Embryonic facial prominence (tissue), 1 donor: ENCODE results near the gene C6orf15.
"Not testable (repeated sequence)": the region's sequence is repeated elsewhere in the genome, so short reads cannot be mapped to it uniquely, and the experiment has no call there.

Experiments
- DNase-seq: peaks from one replicate; pipeline ENCODE4 v3.0.0-alpha.2; 2016; ENCODE audit errors: extremely low spot score

The C6orf15 gene

DNA sequence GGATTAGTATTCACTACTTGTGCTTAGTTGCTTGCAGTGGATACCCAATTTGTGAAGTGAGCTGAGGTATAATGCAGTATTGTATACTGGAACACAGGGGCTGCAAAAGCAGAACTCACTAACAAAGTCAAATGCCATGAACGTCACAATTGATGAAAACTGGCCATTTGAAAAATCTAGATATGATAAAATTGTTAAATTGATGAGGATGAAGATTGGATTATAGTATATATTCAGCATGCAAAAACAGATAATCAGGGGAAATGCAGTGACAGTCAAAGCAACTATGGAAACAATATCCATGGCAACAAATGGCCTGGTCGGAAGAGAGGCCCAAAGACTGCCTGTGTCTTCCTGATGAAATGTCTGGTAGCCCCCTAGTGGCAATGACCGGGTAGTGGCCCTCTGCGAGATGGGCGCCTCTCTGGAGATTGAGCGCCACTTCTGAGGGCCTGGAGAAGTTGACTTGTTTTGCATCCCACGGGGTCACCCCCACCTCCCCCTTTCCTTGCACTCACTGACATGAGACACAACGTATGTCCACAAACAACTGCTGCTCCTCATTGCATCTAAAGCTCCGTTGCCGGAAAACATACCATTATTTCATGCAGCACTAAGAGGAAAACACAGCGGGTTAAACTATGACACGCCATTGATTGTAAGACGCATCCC is 43.6 kb downstream of the C6orf15 start:
- no peak for DNase-seq

DNA sequence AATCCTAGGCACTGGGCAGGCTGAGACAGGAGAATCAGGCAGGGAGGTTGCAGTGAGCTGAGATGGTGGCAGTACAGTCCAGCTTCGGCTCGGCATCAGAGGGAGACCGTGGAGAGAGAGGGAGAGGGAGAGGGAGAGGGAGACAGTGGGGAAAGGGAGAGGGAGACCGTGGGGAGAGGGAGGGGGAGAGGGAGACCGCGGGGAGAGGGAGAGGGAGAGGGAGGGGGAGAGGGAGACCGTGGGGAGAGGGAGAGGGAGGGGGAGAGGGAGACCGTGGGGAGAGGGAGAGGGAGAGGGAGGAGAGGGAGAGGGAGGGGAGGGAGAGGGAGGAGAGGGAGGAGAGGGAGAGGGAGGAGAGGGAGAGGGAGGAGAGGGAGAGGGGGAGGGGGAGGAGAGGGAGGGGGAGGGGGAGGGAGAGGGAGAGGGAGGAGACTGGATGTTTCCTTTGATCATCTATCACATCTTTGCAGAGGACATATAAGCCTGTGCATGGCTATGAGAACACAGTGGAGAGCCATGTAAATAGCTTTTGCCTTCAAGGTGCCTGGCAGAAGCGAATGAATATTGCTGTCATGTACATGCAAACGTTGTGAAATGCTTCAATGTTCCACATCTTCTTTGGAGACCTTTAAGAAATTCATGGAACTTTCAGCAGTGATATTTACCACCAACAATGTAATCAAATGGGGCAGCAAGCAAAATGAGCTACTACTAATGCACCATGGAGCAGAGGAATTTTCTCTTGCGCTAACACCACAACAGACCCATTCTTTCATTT is 44.3 kb downstream of the C6orf15 start:
- not testable (repeated sequence) for DNase-seq

DNA sequence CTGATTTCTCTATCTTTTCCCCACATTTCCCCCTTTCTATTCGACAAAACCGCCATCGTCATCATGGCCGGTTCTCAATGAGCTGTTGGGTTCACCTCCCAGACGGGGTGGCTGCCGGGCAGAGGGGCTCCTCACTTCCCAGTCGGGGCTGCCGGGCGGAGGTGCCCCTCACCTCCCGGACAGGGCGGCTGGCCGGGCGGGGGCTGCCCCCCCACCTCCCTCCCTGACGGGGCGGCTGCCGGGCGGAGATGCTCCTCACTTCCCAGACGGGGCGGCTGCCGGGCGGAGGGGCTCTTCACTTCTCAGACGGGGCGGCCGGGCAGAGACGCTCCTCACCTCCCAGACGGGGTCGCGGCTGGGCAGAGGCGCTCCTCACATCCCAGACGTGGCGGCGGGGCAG is 45.3 kb downstream of the C6orf15 start:
- not testable (repeated sequence) for DNase-seq

DNA sequence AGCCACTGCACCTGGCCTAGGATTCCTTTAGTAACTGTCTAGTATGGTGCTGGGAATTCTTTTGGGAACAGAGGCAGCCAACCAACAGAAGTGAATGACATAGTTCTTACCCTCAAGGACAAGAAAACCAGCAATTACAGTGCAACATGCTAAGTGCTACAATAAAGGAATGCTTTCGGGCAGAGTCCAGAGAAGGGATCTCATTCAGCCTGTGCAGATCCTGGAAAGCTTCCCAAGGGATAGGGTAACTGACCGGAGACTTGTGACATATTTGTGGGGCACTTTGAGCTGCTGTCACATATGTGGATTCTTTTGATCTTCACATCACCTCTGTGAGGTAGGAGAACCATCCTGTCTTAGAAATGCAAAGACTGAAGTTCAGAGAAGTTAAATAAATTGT is 46.8 kb downstream of the C6orf15 start:
- DNase-seq, result no peak

DNA sequence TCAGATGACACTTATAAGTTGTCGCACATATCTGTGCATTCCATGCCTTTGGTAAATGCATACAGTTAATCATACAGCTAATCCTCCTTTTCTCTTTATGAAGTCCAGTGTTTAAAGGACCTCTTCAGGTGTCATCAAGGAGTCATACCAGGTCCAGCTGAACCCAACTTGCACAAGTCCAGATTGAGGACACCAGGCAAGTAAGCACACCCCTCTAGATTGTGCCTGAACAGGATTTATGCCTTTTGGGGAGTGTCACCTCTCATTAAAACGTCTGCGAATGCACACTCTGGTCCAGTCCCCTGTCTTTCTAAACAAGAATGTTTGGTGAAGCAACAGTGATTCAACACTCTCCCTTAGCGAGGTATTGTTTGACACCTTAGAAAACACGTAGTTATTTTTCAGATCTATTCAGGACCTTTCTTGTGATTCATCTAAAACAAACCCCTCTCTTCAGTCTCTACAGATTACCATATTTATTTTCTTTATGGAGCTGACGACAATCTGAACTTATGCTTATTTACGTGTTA is 48.4 kb downstream of the C6orf15 start:
- no peak for DNase-seq
